Nephron (organoid): ENCODE data around the gene NPPB.

ENCODE experiments used
- H3K27ac Mint-ChIP-seq, 3 experiments: 2 replicates each; pipeline ENCODE4 v1.8.0; 2020; ENCODE audit warnings: mixed read lengths in 3 of 3, mild to moderate bottlenecking in 2 of 3, moderate library complexity in 1 of 3
- H3K27me3 Mint-ChIP-seq: 2 replicates; pipeline ENCODE4 v1.8.0; 2021; ENCODE audit warnings: low read depth, mild to moderate bottlenecking, moderate library complexity, mixed read lengths
- H3K36me3 Mint-ChIP-seq: 2 replicates; pipeline ENCODE4 v1.8.0; 2020; ENCODE audit warnings: low read depth, mixed read lengths
- H3K4me1 Mint-ChIP-seq: 2 replicates; pipeline ENCODE4 v1.8.0; 2020; ENCODE audit warnings: mixed read lengths
- H3K4me3 Mint-ChIP-seq, 3 experiments: 2 replicates each; pipeline ENCODE4 v1.8.0; 2020; ENCODE audit warnings: mild to moderate bottlenecking in 3 of 3, mixed read lengths in 3 of 3, moderate library complexity in 2 of 3
- H3K9me3 Mint-ChIP-seq: 2 replicates; pipeline ENCODE4 v1.8.0; 2020; ENCODE audit warnings: mixed read lengths
- CTCF ChIP-seq, 3 experiments: fragments of 200-600 bp; sonication (generic); IDR thresholded peaks; one replicate each; pipeline ENCODE4 v1.5.0; 2021; ENCODE audit warnings: antibody characterized with exemption in 3 of 3; ENCODE audit not compliant: unreplicated experiment in 3 of 3

NPPB gene

DNA sequence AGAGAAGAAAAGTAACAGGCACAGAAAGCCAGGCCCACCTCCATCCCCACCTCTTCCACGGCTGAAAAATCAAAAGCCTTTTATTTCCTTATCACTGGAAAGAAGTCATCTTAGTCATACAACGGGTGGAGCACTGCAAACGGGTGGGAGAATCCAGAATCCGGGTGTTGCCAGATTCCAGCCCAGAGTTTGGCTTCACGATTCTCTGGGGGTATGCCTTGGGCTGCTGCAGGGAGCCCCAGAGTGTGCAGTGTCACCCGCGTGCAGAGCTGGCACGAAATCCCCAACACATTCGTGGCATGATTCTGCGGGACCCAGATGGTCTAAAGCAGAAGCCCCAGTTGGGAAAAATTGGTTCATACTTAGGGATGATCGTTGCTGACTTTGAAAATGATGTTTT lies 8.6 kb downstream of the NPPB start:
- peaks cover 16% of the 10 kb centered on the region for H3K36me3 Mint-ChIP-seq
- H3K27me3 Mint-ChIP-seq = peaks cover 16% of the 10 kb centered on the region
- H3K27ac Mint-ChIP-seq = no peak overlapping the region
- H3K9me3 Mint-ChIP-seq = no peaks in the 10 kb centered on the region
- TF ChIP-seq CTCF (IDR thresholded peaks at IDR 0.05; ENCODE audit: unreplicated experiment in 3 of 3) = no peak
- H3K4me3 Mint-ChIP-seq = no peak overlapping the region
- H3K4me1 Mint-ChIP-seq = peaks cover 23% of the 10 kb centered on the region

- Mint-ChIP-seq H3K27me3 (peaks cover 4% of the 10 kb centered on the region), H3K27ac (no peak overlapping the region), H3K36me3 (peaks cover 28% of the 10 kb centered on the region), H3K4me3 (no peak overlapping the region), H3K4me1 (peaks cover 23% of the 10 kb centered on the region), H3K9me3 (no peaks in the 10 kb centered on the region)
- TF ChIP-seq CTCF (IDR thresholded peaks at IDR 0.05; ENCODE audit: unreplicated experiment in 3 of 3) = no peak
Observed at GRCh38 chr1:11848373-11848700, 10.4 kb downstream of the NPPB start.

DNA sequence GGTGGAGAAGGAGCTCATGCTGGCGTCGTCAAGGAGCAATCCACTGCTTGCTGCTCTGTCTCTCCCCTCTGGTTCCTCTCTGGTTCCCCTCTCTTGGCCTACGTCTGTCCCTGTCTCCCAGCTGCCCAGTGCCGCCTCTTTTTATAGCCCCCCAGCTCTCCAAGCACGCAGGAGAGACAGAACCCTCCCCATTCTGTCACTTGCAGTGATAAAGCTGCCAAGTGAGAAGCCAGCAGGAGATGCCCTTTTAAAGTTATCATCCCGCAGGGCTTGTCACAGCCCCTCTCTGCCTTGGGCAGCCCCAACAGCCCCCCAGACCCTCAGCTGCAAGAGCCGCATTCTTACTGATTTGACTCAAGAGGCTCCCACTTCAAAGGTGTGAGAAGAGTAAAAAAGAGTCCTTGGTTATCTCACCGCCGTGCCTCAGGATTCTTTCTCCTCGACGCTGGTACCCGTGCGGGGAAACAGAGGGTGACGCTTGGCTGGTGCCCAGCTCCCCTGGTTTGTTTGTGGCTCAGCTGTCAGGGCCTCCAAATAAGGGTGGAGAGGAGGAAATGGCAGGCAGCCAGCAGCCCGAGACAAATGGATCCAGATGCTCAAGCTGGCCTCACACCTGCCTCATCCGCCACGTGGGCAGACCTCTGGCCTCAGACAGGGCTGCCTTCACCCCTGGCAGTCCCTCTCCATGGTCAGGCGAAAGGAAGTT lies 10.9 kb downstream of the NPPB start, which contains the start of gene NPPA:
TSS of gene NPPA (minus strand) at position 117 of the 706 bp plus-strand sequence. CDS start at position 18, 99 bp downstream.
- H3K27ac Mint-ChIP-seq = no peak within 1 kb of the TSS
- peaks cover 32% of the 10 kb centered on the region for H3K36me3 Mint-ChIP-seq
- peaks cover 2% of the 10 kb centered on the region for H3K27me3 Mint-ChIP-seq
- peaks cover 23% of the 10 kb centered on the region for H3K4me1 Mint-ChIP-seq
- H3K9me3 Mint-ChIP-seq = no peaks in the 10 kb centered on the region
- H3K4me3 Mint-ChIP-seq = no peak within 1 kb of the TSS
- no peak for TF ChIP-seq CTCF (IDR thresholded peaks at IDR 0.05; ENCODE audit: unreplicated experiment in 3 of 3)

- H3K27ac Mint-ChIP-seq = no peak overlapping the region
- H3K4me3 Mint-ChIP-seq = no peak overlapping the region
- no peak for TF ChIP-seq CTCF (IDR thresholded peaks at IDR 0.05; ENCODE audit: unreplicated experiment in 3 of 3)
- H3K36me3 Mint-ChIP-seq = peaks cover 49% of the 10 kb centered on the region
- H3K9me3 Mint-ChIP-seq = no peaks in the 10 kb centered on the region
- no peaks in the 10 kb centered on the region for H3K27me3 Mint-ChIP-seq
- peaks cover 33% of the 10 kb centered on the region for H3K4me1 Mint-ChIP-seq
Observed at GRCh38 chr1:11845641-11846335, 13.0 kb downstream of the NPPB start.

DNA sequence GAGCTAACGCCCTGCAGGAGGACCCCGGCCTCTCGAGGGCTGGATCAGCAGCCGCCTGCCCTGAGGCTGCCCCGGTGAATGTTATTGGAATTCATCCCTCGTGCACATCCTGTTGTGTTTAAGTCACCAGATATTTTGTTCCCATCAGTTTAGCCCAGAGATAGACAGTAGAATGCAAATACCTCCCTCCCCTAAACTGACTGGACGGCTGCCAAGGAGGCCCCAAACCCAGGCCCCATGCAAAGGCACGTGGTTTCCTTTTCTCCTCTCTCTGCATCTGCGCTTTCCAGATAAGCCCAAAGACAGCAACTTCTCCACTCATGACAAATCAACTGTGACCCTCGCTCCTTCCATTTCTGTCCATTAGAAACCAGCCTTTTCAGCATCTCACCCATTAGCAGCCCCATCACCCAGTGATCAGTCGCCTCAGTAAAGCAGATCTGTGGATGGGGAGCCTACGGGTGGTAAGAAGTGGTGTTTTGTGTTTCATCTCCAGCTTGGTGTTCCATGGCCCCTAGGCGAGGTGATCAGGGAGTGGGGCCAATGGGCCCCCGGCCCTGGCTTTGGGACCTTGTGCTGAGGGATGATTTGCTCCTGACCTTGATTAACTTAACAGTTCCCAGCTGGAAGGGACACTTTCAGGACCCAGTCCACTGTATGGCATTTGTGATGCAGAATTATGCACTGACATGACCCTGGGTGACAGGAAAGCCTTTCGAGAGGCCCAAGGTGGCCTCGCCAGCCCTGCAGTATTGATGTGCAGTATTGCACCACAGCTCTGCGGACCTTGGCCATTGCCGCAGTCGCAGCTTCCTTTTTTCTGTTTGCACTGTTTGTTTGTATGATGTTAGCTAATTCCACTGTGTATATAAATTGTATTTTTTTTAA lies 16.3 kb downstream of the NPPB start:
- TF ChIP-seq CTCF (IDR thresholded peaks at IDR 0.05; ENCODE audit: unreplicated experiment in 3 of 3) = no peak
- H3K27me3 Mint-ChIP-seq = no peaks in the 10 kb centered on the region
- H3K36me3 Mint-ChIP-seq = peaks cover 62% of the 10 kb centered on the region
- H3K4me1 Mint-ChIP-seq = peaks cover 23% of the 10 kb centered on the region
- no peaks in the 10 kb centered on the region for H3K9me3 Mint-ChIP-seq
- H3K27ac Mint-ChIP-seq = peak overlapping the region in 2 of 3 experiments; percentile 15 to 27
- H3K4me3 Mint-ChIP-seq = no peak overlapping the region
